GM06990 (cell line): ENCODE results near the gene DMD.

Source experiments
- DNase-seq: peaks from one replicate; pipeline ENCODE4 v3.0.0-alpha.2; 2011; ENCODE audit not compliant: insufficient read length; ENCODE audit errors: extremely low read depth
- H3K27me3 ChIP-seq: replicated peaks from 2 replicates; pipeline ENCODE4 v1.6.0; 2011; ENCODE audit warnings: low read length; ENCODE audit not compliant: control insufficient read depth, insufficient read depth
- H3K36me3 ChIP-seq: 2 replicates; pipeline ENCODE4 v1.5.1; 2011; ENCODE audit warnings: low read length; ENCODE audit not compliant: control insufficient read depth, insufficient read depth
- H3K4me3 ChIP-seq: replicated peaks from 2 replicates; pipeline ENCODE4 v1.5.1; 2011; ENCODE audit warnings: low read depth, mild to moderate bottlenecking, control low read depth, low read length
- TF ChIP-seq, protein P1 (sequence below): IDR thresholded peaks from 2 replicates; pipeline ENCODE4 v1.5.1; 2011; ENCODE audit warnings: low read length, control low read depth, mild to moderate bottlenecking, inconsistent platforms; ENCODE audit not compliant: insufficient read depth, poor library complexity, severe bottlenecking

The DMD gene

DNA sequence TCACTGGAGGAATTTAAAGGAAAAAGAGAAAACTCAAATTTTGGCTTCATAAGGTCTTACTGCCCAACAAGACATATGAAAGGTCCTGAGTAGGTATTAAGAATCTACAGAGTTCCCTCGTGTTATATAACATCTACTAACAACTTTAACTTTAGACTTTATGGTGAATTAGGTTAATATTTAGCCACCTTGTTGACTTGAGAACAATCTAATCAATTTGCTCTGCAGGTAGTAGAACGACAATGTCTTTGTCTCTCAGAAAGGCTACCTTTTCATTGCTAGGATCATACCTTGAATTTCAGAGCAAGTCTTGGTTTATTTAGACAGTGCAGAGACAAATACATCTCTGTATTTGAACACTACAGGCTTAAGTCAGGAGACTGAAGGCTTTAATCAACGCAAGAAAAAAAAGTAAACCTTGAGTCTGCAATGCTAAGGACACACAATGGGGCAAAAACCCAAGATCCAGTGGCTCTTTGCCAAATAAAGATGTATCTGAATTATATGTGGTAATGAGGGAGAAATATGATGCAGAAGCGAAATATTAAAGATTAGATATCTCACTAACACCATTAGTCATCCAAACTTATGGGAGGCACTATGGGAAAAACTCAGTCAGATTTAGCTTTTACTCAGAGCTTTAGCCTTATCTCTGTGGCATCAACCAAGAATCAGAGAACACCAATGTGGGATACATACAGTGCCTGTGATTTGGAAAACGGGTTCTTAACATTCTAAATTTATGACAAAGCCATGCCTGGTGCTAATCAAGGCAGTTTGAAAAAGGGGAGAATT lies 2045.9 kb downstream of the DMD start:
- TF ChIP-seq, protein P1, sequence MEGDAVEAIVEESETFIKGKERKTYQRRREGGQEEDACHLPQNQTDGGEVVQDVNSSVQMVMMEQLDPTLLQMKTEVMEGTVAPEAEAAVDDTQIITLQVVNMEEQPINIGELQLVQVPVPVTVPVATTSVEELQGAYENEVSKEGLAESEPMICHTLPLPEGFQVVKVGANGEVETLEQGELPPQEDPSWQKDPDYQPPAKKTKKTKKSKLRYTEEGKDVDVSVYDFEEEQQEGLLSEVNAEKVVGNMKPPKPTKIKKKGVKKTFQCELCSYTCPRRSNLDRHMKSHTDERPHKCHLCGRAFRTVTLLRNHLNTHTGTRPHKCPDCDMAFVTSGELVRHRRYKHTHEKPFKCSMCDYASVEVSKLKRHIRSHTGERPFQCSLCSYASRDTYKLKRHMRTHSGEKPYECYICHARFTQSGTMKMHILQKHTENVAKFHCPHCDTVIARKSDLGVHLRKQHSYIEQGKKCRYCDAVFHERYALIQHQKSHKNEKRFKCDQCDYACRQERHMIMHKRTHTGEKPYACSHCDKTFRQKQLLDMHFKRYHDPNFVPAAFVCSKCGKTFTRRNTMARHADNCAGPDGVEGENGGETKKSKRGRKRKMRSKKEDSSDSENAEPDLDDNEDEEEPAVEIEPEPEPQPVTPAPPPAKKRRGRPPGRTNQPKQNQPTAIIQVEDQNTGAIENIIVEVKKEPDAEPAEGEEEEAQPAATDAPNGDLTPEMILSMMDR: no peak
- Histone ChIP-seq H3K4me3 (no peak overlapping the region), H3K27me3 (no peaks in the 10 kb centered on the region), H3K36me3 (no peaks in the 10 kb centered on the region; the same call in 1 of the 2 replicates)
- no peak for DNase-seq

DNA sequence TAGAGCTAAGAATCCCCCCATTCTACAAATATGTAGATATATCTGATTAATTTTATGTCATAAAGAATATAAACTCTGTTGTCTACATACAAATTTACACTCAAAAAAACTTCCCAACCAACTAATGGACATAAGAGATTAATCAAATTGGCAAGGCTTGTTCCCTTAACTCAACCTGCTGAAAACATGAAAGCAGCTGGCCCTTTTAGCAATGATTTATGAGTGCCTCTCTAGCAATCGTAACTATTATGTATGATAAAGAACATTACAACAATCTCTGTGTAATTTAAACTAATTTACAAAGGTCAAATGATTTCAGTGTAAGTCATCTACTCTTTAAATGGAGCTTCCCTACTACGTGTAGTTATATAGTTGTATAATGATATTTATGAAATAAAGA lies 2056.4 kb downstream of the DMD start:
- Histone ChIP-seq H3K36me3 (no peaks in the 10 kb centered on the region), H3K27me3 (no peaks in the 10 kb centered on the region), H3K4me3 (no peak overlapping the region)
- TF ChIP-seq, protein P1: no peak
- DNase-seq: no peak

DNA sequence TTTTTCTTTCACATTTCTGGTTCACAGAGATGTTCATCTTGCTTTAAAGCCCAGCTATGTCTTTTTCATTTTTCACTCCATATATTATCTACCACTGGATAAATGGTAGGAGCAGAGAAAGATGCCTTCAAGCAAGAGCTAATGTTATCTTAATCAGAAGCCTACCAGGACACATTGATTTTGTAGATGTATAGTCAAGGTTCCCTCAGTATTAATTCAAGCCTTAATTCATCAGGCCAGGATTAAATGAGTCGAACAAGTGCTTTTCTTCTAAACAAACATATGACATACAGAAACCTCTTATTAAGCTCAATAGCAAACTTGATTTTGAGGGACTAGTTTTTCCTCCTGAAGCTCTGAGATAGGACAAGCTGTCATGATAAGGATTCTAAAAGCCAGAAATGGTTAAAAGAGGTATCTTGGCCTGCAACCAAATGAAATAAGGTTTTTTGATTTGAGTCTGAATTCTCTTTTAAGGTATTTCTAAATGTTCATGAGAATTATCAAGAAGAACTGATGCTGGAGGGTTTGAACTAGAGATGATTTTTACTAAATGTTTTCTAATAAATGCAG lies 2057.8 kb downstream of the DMD start:
- Histone ChIP-seq H3K36me3 (no peaks in the 10 kb centered on the region), H3K4me3 (no peak overlapping the region), H3K27me3 (no peaks in the 10 kb centered on the region)
- TF ChIP-seq, protein P1: no peak
- DNase-seq: no peak

DNA sequence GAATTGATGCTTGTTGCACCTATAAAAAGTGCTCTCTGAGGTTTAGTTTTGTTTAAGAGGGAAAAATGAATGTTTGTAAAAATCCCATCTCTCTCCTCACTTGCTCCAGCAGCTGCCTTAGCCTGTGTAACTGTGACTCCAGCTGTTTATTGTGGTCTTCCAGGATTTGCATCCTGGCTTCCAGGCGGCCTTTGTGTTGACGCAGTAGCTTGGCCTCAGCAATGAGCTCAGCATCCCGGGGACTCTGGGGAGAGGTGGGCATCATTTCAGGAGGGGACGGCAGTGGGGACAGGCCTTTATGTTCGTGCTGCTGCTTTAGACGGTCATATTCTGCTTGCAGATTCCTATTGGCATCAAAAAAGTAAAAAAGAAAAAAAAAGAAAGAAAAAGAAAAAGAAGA lies 2064.2 kb downstream of the DMD start:
- no peaks in the 10 kb centered on the region; the same call in 1 of the 2 replicates for H3K36me3 ChIP-seq
- no peak overlapping the region for H3K4me3 ChIP-seq
- DNase-seq: no peak
- TF ChIP-seq, protein P1: no peak
- H3K27me3 ChIP-seq: no peaks in the 10 kb centered on the region

DNA sequence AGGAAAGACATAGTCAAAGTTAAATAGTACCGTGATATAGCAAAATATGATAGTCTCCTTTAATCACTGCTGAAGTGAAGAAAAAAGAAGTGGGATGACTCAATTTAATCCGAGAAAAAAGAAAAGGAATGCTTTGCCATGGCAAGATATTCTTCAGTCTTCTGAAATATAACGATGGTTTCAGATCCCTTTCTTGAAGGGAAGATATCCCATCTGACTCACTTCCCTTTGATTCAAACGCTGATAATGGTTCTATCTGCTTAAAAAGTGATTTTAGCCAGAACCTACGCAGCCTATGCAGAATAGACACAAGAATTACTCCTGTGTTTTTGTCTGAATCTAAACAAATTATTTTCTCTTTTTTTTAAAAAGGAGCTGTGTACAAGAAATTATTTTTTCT lies 2071.4 kb downstream of the DMD start:
- TF ChIP-seq, protein P1: no peak
- no peaks in the 10 kb centered on the region; the same call in none of the 2 replicates for H3K36me3 ChIP-seq

More for the DNA sequence above, 2071.4 kb downstream of the DMD start:
- DNase-seq: no peak
- no peak overlapping the region for H3K4me3 ChIP-seq
- H3K27me3 ChIP-seq: no peaks in the 10 kb centered on the region
